ENCODE measurements around the gene SLC25A5.
"Not testable (repeated sequence)": the region's sequence is repeated elsewhere in the genome, so short reads cannot be mapped to it uniquely, and the experiment has no call there.

The SLC25A5 gene

DNA sequence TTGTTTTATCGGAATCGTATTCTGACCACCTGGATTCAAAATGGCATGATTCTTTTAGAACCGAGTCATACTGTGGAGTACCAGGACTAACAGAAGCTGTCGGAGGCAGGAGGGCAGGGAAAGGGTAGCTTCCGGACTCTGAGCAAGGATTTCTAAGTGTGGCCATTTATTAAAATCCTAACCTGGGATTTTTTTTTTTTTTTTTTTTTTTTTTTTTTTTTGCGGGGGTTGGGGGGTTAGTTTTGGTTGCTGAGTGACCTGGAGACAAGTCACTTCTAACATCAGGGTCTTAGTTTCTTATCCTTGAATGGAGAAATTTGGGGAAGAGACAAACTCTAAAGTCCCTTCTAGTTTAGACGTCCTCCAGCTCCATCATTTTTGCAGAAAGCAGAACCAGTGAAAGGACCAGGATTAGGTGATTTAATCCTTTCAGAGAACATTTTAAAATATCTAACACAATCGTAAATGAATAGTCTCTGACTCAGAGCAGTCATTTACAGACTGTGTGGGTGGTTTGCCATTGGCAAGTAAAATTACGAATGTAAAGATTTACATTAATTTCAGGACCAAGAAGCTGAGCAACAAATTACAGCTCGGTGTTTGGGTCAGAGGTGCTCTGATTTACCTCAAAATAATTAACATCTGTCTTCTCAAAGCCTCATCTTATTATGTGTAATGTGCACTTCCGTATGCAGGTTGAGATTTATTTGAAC is 7.3 kb downstream of the SLC25A5 start:
- Histone ChIP-seq H3K4me3 (no peak overlapping the region), H3K27me3 (no peaks in the 10 kb centered on the region), H3K4me1 (peaks cover 11% of the 10 kb centered on the region), H3K27ac (no peak overlapping the region), H3K9me3 (no peaks in the 10 kb centered on the region), H4K20me1 (peaks cover 4% of the 10 kb centered on the region; the same call in 1 of the 2 replicates), H3K4me2 (no peak overlapping the region), H3K36me3 (peaks cover 11% of the 10 kb centered on the region), H3K9ac (no peak overlapping the region)
- TF ChIP-seq Cebpa-rat (IDR thresholded peaks at IDR 0.05): no peak

DNA sequence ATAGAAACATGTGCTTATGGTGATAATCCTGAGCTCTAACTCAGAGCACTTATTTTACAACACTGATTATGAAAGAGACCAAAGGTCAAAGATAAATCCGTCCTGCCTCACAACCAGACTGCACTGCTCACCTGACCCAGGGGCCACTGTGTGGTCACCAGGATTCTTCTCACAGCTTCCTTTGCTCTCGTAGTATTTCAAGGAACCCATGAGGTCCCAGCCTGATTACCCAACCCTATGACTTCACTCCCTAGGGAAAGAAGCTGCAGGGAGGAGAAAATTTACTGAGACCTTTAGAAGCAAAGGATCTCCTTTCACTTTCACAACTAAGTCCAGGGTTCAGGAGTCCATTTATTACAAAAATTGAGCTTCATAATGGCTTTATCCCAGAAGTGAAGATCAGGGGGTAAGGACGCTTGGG is 9.6 kb downstream of the SLC25A5 start:
- H3K4me2 ChIP-seq: peak overlapping the region; percentile 37

DNA sequence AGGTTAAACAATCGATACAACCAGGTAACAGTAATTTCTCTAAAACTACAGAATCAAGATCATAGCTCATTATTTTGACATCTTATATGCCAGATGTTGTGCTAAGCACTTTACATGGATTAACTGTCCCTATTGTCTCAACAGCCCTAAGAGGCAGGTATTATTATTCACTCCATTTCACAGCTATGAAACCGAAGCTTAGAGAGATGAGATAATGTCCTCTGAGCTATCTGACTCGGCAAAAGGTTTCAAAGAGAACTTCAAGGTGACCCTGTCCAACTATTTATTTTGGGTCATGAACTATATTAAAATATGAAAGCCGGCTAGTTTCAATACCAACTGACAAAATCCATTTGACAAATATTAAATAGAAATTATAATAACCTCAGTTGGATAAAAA is 10.3 kb downstream of the SLC25A5 start:
- Histone ChIP-seq H3K4me2 (peak overlapping the region; percentile 37; the same call in 1 of the 2 replicates), H3K4me1 (peaks cover 23% of the 10 kb centered on the region), H4K20me1 (no peaks in the 10 kb centered on the region), H3K9me3 (no peaks in the 10 kb centered on the region), H3K27me3 (no peaks in the 10 kb centered on the region), H3K27ac (no peak overlapping the region), H3K4me3 (no peak overlapping the region), H3K9ac (no peak overlapping the region), H3K36me3 (no peaks in the 10 kb centered on the region)
- no peak for TF ChIP-seq Cebpa-rat (IDR thresholded peaks at IDR 0.05)

More for the DNA sequence above, 9.6 kb downstream of the SLC25A5 start:
- Histone ChIP-seq H4K20me1 (no peaks in the 10 kb centered on the region), H3K36me3 (no peaks in the 10 kb centered on the region), H3K9me3 (no peaks in the 10 kb centered on the region), H3K27ac (no peak overlapping the region), H3K4me3 (no peak overlapping the region), H3K4me1 (peaks cover 23% of the 10 kb centered on the region), H3K9ac (no peak overlapping the region), H3K27me3 (no peaks in the 10 kb centered on the region)
- peak; percentile 89 for TF ChIP-seq Cebpa-rat (IDR thresholded peaks at IDR 0.05)

DNA sequence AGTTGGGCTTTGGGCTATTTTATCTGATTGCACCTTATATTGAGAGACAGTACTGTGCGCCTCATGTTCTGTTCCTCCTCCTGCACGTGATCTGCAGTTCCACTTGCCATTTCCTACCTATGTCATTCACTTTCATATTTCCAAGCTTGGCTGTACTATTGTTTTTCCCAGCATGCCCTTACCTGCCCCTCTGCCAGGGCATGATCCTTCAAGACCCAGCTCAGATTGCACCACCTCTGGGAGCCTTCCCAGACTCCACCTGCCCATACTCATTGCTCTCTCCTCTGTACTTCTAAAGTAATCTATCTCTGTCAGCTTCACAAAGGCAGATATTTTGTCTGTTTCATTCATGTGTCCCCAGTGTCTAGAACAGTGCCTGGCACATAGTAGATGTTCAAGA is 11.6 kb downstream of the SLC25A5 start:
- Histone ChIP-seq H3K9ac (no peak overlapping the region), H4K20me1 (no peaks in the 10 kb centered on the region), H3K4me2 (no peak overlapping the region), H3K4me1 (peaks cover 23% of the 10 kb centered on the region), H3K27me3 (no peaks in the 10 kb centered on the region), H3K36me3 (no peaks in the 10 kb centered on the region), H3K4me3 (no peak overlapping the region), H3K27ac (no peak overlapping the region), H3K9me3 (no peaks in the 10 kb centered on the region)
- no peak for TF ChIP-seq Cebpa-rat (IDR thresholded peaks at IDR 0.05)

DNA sequence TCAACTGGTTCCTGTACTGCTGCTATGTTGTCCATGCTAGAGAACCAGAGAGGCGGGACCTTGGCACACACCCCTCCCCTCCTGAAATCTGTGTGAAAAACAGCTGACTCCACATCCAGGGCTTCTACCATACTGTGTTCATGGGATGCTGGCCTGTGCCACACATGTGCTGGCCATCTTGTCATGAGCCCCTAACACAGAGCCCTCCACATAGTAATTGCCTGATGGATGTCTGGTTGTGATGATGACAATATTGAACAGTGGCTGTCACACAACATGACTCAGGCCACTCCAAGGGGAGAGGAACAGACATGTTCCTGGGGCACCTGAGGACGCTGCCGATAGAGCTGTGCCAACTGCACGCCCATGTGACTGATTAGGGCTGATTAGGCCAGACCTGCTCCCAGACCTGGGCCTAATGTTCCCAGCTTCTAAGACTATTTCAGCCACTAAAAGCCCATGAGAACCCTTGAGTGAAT is 13.1 kb downstream of the SLC25A5 start:
- Histone ChIP-seq H3K9me3 (no peaks in the 10 kb centered on the region), H3K27ac (no peak overlapping the region), H3K36me3 (no peaks in the 10 kb centered on the region), H3K9ac (no peak overlapping the region), H3K4me3 (no peak overlapping the region), H3K4me2 (peak overlapping the region; percentile 71; the same call in 1 of the 2 replicates), H3K27me3 (no peaks in the 10 kb centered on the region), H4K20me1 (no peaks in the 10 kb centered on the region), H3K4me1 (peaks cover 23% of the 10 kb centered on the region)
- TF ChIP-seq Cebpa-rat (IDR thresholded peaks at IDR 0.05): no peak

GRCh38 chrX:119482041-119482440 is 13.8 kb downstream of the SLC25A5 start:
- Histone ChIP-seq H3K4me3 (peak overlapping the region; percentile 54), H3K4me2 (peak overlapping the region; percentile 71), H3K36me3 (no peaks in the 10 kb centered on the region), H3K9me3 (no peaks in the 10 kb centered on the region), H4K20me1 (no peaks in the 10 kb centered on the region), H3K27ac (peak overlapping the region; percentile 63), H3K9ac (peak overlapping the region; percentile 66; the same call in 1 of the 2 replicates), H3K27me3 (no peaks in the 10 kb centered on the region), H3K4me1 (peaks cover 23% of the 10 kb centered on the region)
- no peak for TF ChIP-seq Cebpa-rat (IDR thresholded peaks at IDR 0.05)

GRCh38 chrX:119482481-119483480 is 14.5 kb downstream of the SLC25A5 start:
- Histone ChIP-seq H3K36me3 (no peaks in the 10 kb centered on the region), H3K27me3 (no peaks in the 10 kb centered on the region), H3K9me3 (no peaks in the 10 kb centered on the region), H3K4me3 (peak overlapping the region; percentile 54), H4K20me1 (no peaks in the 10 kb centered on the region), H3K4me1 (peaks cover 20% of the 10 kb centered on the region), H3K9ac (peak overlapping the region; percentile 66; the same call in 1 of the 2 replicates), H3K27ac (peak overlapping the region; percentile 63), H3K4me2 (peak overlapping the region; percentile 71)
- TF ChIP-seq Cebpa-rat (IDR thresholded peaks at IDR 0.05): no peak

GRCh38 chrX:119486745-119487144 is 18.5 kb downstream of the SLC25A5 start:
- Histone ChIP-seq H3K9me3 (no peaks in the 10 kb centered on the region), H3K9ac (no peak overlapping the region), H3K4me2 (no peak overlapping the region), H3K27me3 (no peaks in the 10 kb centered on the region), H3K4me1 (peaks cover 8% of the 10 kb centered on the region), H3K27ac (no peak overlapping the region), H3K4me3 (no peak overlapping the region), H3K36me3 (no peaks in the 10 kb centered on the region), H4K20me1 (no peaks in the 10 kb centered on the region)
- TF ChIP-seq Cebpa-rat (IDR thresholded peaks at IDR 0.05): no peak

GRCh38 chrX:119487766-119488165 is 19.5 kb downstream of the SLC25A5 start:
- not testable (repeated sequence) for H3K27me3 ChIP-seq, H3K4me3 ChIP-seq, H3K4me2 ChIP-seq, H3K4me1 ChIP-seq, H3K9me3 ChIP-seq, H3K27ac ChIP-seq, H3K9ac ChIP-seq, H3K36me3 ChIP-seq, H4K20me1 ChIP-seq

DNA sequence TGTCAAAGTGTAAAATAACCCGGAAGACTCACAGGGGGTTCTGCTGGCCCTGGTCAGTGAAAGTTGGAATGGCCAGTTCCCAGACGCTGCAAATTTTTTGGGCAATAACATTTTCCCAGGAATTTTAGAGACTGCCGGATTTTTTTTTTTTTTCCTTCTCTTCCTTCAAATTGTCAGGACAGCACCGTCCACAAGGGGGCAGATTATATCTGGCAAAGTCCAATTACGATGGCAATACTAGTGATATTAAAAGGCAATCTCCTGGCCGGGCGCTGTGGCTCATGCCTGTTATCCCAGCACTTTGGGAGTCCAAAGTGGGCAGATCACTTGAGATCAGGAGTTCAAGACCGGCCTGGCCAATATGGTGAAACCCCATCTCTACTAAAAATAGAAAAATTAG is 20.5 kb downstream of the SLC25A5 start:
- H3K4me2 ChIP-seq: no peak overlapping the region
- no peaks in the 10 kb centered on the region for H4K20me1 ChIP-seq
- no peak overlapping the region for H3K9ac ChIP-seq

More for the DNA sequence above, 20.5 kb downstream of the SLC25A5 start:
- no peaks in the 10 kb centered on the region for H3K27me3 ChIP-seq
- H3K27ac ChIP-seq: no peak overlapping the region
- no peak for TF ChIP-seq Cebpa-rat (IDR thresholded peaks at IDR 0.05)
- no peaks in the 10 kb centered on the region for H3K4me1 ChIP-seq
- H3K9me3 ChIP-seq: no peaks in the 10 kb centered on the region
- H3K4me3 ChIP-seq: no peak overlapping the region
- no peaks in the 10 kb centered on the region for H3K36me3 ChIP-seq
